Prostate gland (tissue), 2 donors: Measurements from ENCODE around the gene A2ML1. TPM values are rescaled to one million over a fixed set of nuclear protein-coding genes. Genes with fewer than 3 reads are reported as not detected.
"Not testable (repeated sequence)": the region's sequence is repeated elsewhere in the genome, so short reads cannot be mapped to it uniquely, and the experiment has no call there.

Experiments
- DNase-seq: peaks from one replicate; pipeline ENCODE4 v3.0.0-alpha.2; 2019; ENCODE audit warnings: low spot score
- H3K27ac ChIP-seq, 2 donors: fragments of 200-600 bp; sonication (generic); 2 replicates each; pipeline ENCODE4 v1.5.1; 2017 to 2019
- H3K27me3 ChIP-seq: fragments of 200-600 bp; sonication (generic); replicated peaks from 2 replicates; pipeline ENCODE4 v1.5.1; 2019; ENCODE audit not compliant: insufficient read depth
- H3K36me3 ChIP-seq, 2 donors: fragments of 200-600 bp; sonication (generic); 1 replicate in 1 of 2; 2 replicates in 1 of 2; pipeline versions ENCODE4 v1.5.1 to v1.8.1; 2017 to 2019
- H3K4me1 ChIP-seq: fragments of 200-600 bp; sonication (generic); replicated peaks from 2 replicates; pipeline ENCODE4 v1.5.1; 2019
- H3K4me3 ChIP-seq, 2 donors: fragments of 200-600 bp; sonication (generic); 2 replicates each; pipeline ENCODE4 v1.5.1; 2017 to 2019
- H3K9me3 ChIP-seq: fragments of 200-600 bp; sonication (generic); 2 replicates; pipeline ENCODE4 v1.5.1; 2017
- POLR2A ChIP-seq: fragments of 450-650 bp; IDR thresholded peaks from one replicate; pipeline ENCODE4 v1.6.1; 2016; ENCODE audit warnings: antibody characterized with exemption, mild to moderate bottlenecking
- POLR2AphosphoS5 ChIP-seq: sonication (generic); formaldehyde crosslinking; IDR thresholded peaks from one replicate; pipeline ENCODE4 v1.6.1; 2017; ENCODE audit warnings: antibody characterized with exemption
- WGBS: methylation state at CpG from one replicate; pipeline ENCODE4 v1.1.5; 2018; 5-methylcytosine and 5-hydroxymethylcytosine counted together
- intact Hi-C: fragments of 100-400 bp; cut with DNase I; formaldehyde crosslinking; loops from one replicate; pipeline ENCODE4 v1.14.2; 2022
- total RNA-seq, 2 donors: library from RNA; depleted of rRNA; stranded (reverse); fragments of >200 nt; gene quantifications; one replicate each; pipeline ENCODE4 v1.1.0, GENCODE V29; 2016
- TF ChIP-seq, protein P1 (sequence below), 4 experiments: fragments of 200-600 bp in 2 of 4; fragments of 450-650 bp in 2 of 4; sonication (generic) in 2 of 4; IDR thresholded peaks; 1 replicate in 3 of 4; 2 replicates in 1 of 4; pipeline ENCODE4 v1.5.1; 2016 to 2019; ENCODE audit warnings: antibody characterized with exemption in 4 of 4, mild to moderate bottlenecking in 2 of 4, moderate library complexity in 2 of 4

The A2ML1 gene
- total RNA-seq, 2 donors from 2014 or later = 1.6 to 43.7 TPM

GRCh38 chr12:8781381-8782127 lies 40.9 kb upstream of the A2ML1 start:
- H3K4me3 ChIP-seq = no peak overlapping the region
- intact Hi-C loops = no loop called here
- 76% methylated on average over 2 of the region's 2 CpGs for WGBS
- H3K27me3 ChIP-seq = no peaks in the 10 kb centered on the region
- no peaks in the 10 kb centered on the region for H3K9me3 ChIP-seq
- TF ChIP-seq POLR2AphosphoS5 (no peak), POLR2A (no peak)
- TF ChIP-seq, protein P1, sequence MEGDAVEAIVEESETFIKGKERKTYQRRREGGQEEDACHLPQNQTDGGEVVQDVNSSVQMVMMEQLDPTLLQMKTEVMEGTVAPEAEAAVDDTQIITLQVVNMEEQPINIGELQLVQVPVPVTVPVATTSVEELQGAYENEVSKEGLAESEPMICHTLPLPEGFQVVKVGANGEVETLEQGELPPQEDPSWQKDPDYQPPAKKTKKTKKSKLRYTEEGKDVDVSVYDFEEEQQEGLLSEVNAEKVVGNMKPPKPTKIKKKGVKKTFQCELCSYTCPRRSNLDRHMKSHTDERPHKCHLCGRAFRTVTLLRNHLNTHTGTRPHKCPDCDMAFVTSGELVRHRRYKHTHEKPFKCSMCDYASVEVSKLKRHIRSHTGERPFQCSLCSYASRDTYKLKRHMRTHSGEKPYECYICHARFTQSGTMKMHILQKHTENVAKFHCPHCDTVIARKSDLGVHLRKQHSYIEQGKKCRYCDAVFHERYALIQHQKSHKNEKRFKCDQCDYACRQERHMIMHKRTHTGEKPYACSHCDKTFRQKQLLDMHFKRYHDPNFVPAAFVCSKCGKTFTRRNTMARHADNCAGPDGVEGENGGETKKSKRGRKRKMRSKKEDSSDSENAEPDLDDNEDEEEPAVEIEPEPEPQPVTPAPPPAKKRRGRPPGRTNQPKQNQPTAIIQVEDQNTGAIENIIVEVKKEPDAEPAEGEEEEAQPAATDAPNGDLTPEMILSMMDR (IDR thresholded peaks at IDR 0.05) = no peak
- DNase-seq = no peak
- H3K27ac ChIP-seq = no peak overlapping the region
- H3K4me1 ChIP-seq = no peaks in the 10 kb centered on the region
- H3K36me3 ChIP-seq = no peaks in the 10 kb centered on the region

- no peak for DNase-seq
- intact Hi-C loops = no loop called here
- TF ChIP-seq, protein P1 (IDR thresholded peaks at IDR 0.05) = no peak
- no peak for TF ChIP-seq POLR2A
- no peaks in the 10 kb centered on the region for H3K36me3 ChIP-seq
- H3K9me3 ChIP-seq = no peaks in the 10 kb centered on the region
- H3K27ac ChIP-seq = no peak overlapping the region
- H3K4me1 ChIP-seq = no peaks in the 10 kb centered on the region
- H3K4me3 ChIP-seq = no peak overlapping the region
- H3K27me3 ChIP-seq = no peaks in the 10 kb centered on the region
Measured at GRCh38 chr12:8784290-8784888, 38.0 kb upstream of the A2ML1 start.

DNA sequence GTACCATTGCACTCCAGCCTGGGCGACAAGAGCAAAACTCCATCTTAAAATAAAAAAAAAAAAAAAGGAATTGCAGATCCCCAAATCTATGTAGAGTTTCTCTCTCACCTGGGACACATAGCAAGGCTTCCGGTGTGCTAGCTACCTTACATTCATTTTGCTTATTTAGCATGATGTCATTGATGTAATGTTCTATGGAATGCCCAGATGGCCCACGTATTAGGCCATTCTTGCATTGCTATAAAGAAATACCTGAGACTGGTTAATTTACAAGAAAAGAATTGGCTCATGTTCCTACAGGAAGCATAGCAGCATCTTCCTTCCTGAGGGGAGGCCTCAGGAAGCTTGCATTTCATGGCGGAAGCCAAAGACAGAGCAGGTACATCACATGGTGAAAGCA lies 36.9 kb upstream of the A2ML1 start:
- H3K4me3 ChIP-seq = no peak overlapping the region
- WGBS = 81% methylated on average over 4 of the region's 4 CpGs
- intact Hi-C loops = no loop called here
- TF ChIP-seq POLR2AphosphoS5 = no peak
- no peaks in the 10 kb centered on the region for H3K9me3 ChIP-seq
- DNase-seq = no peak
- no peaks in the 10 kb centered on the region for H3K4me1 ChIP-seq
- H3K27ac ChIP-seq = no peak overlapping the region
- no peaks in the 10 kb centered on the region for H3K27me3 ChIP-seq
- H3K36me3 ChIP-seq = no peaks in the 10 kb centered on the region

DNA sequence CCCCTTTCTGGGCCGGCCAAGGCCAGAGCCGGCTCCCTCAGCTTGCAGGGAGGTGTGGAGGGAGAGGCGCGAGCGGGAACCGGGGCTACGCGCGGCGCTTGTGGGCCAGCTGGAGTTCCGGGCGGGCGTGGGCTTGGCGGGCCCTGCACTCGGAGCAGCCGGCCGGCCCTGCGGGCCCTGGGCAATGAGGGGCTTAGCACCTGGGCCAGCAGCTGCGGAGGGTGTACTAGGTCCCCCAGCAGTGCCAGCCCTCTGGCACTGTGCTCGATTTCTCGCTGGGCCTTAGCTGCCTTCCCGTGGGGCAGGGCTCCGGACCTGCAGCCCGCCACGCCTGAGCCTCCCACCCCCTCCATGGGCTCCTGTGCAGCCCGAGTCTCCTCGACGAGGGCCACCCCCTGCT lies 35.2 kb upstream of the A2ML1 start:
- H3K9me3 ChIP-seq, H3K4me3 ChIP-seq, H3K27me3 ChIP-seq, H3K27ac ChIP-seq, DNase-seq, intact Hi-C loops, H3K36me3 ChIP-seq, H3K4me1 ChIP-seq: not testable (repeated sequence)
- WGBS = 97% methylated on average over 27 of the region's 28 CpGs

DNA sequence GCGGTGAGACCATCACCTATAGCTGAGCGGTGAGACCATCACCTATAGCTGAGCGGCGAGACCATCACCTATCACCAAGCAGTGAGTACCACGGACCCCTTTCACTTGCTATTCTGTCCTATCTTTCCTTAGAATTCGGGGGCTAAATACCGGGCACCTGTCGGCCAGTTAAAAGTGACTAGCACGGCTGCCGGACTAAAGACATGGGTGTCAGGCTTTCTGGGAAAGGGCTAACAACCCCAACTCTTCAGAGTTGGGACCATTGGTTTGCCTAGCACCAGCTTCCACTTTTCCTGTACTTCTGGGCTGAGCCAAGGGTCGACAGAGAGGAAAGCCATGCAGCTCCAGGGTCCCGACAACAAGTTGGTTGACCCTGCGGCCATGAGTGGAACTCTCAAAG lies 33.7 kb upstream of the A2ML1 start:
- WGBS = 73% methylated on average over 8 of the region's 13 CpGs
- H3K4me3 ChIP-seq, H3K27me3 ChIP-seq, H3K9me3 ChIP-seq, H3K27ac ChIP-seq, intact Hi-C loops, H3K36me3 ChIP-seq, DNase-seq, H3K4me1 ChIP-seq: not testable (repeated sequence)

GRCh38 chr12:8789341-8790013 lies 32.9 kb upstream of the A2ML1 start:
- DNase-seq, H3K36me3 ChIP-seq, H3K4me1 ChIP-seq, H3K27me3 ChIP-seq, H3K4me3 ChIP-seq, H3K9me3 ChIP-seq, H3K27ac ChIP-seq, intact Hi-C loops: not testable (repeated sequence)
- WGBS = 70% methylated on average over 11 of the region's 13 CpGs

DNA sequence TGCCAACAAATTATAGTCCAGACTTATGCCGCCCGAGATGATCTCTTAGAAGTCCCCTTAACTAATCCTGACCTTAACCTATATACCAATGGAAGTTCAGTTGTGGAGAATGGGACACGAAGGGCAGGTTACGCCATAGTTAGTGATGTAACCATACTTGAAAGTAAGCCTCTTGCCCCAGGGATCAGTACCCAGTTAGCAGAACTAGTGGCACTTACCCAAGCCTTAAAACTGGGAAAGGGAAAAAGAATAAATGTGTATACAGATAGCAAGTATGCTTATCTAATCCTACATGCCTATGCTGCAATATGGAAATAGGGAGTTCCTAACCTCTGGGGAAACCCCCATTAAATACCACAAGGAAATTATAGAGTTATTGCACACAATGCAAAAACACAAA lies 29.2 kb upstream of the A2ML1 start:
- H3K4me1 ChIP-seq, H3K9me3 ChIP-seq, H3K27me3 ChIP-seq, intact Hi-C loops, H3K4me3 ChIP-seq, H3K36me3 ChIP-seq, DNase-seq, H3K27ac ChIP-seq: not testable (repeated sequence)
- WGBS = 92% methylated on average over 4 of the region's 4 CpGs

- H3K4me1 ChIP-seq, H3K27ac ChIP-seq, H3K9me3 ChIP-seq, H3K4me3 ChIP-seq, intact Hi-C loops, DNase-seq, H3K27me3 ChIP-seq, H3K36me3 ChIP-seq: not testable (repeated sequence)
- 90% methylated on average over 4 of the region's 21 CpGs for WGBS
Measured at GRCh38 chr12:8794611-8795010, 27.8 kb upstream of the A2ML1 start.
